HUES48 (cell line): Measurements from ENCODE around the gene GABPB2.
A peak's percentile ranks its signal among the peaks of the same experiment; 100 is the strongest.

Source experiments
- H3K27ac ChIP-seq: one replicate; pipeline ENCODE4 v1.7.0; 2013; ENCODE audit warnings: low read depth, low read length, inconsistent platforms
- H3K27me3 ChIP-seq: 2 replicates; pipeline ENCODE4 v1.6.1; 2013; ENCODE audit warnings: mild to moderate bottlenecking, low read length; ENCODE audit not compliant: control insufficient read depth, insufficient read depth
- H3K36me3 ChIP-seq: 2 replicates; pipeline ENCODE4 v1.6.1; 2013; ENCODE audit warnings: low read length; ENCODE audit not compliant: control insufficient read depth, insufficient read depth
- H3K4me1 ChIP-seq: 2 replicates; pipeline ENCODE4 v1.6.1; 2013; ENCODE audit warnings: mild to moderate bottlenecking, low read length; ENCODE audit not compliant: control insufficient read depth, insufficient read depth
- H3K4me3 ChIP-seq: 2 replicates; pipeline ENCODE4 v1.5.1; 2013; ENCODE audit warnings: mild to moderate bottlenecking, low read depth, low read length
- H3K9ac ChIP-seq: 2 replicates; pipeline ENCODE4 v1.6.1; 2013; ENCODE audit warnings: mild to moderate bottlenecking, low read depth, low read length, moderate library complexity
- H3K9me3 ChIP-seq: 2 replicates; pipeline ENCODE4 v1.6.1; 2013; ENCODE audit warnings: low read length; ENCODE audit not compliant: control insufficient read depth, insufficient read depth

Gene GABPB2

DNA sequence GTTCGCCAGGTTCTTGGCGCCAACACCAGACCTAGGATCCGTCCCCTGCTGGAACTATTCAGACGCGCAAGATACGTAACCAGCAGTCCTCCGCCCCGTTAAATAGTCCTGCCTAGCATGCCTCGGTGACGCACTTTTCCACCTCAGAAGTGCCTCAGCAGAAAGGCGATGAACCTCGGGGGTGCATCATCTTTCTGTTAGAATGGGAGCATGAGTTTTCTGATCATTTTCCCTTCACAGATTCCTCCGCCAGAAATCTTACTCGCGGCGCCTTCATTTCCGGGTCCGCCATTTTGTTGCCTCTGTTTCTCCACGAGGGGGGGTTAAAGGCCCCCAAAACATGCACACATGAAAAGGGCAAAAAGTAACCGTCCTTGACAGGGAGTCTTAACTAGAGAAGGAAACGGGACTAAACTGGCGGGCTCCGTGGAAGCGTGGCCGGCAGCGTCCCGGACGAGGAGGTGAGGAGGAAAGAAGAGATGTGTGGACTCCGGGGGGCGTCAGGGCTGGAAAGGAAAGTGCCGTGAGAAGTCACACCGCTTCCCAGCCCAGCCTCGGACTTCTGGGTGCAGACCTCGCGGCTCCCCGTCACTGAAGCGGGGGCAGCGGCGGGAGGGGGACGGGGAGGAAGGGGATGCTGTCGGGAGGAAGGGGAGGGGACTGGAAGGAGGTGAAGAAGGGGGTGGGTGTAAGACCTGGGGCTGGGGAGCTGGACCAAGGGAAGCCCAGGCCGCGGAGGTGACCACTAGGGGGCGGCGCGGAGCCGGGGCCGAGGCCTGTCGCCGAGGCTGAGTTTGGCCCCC is at the start of gene GABPB2:
TSS of gene GABPB2 (plus strand) at position 288 of the 803 bp plus-strand sequence. CDS start 17,429 bp downstream, outside the sequence.
- Histone ChIP-seq H3K9ac (peak within 1 kb of the TSS; percentile 97), H3K4me1 (no peaks in the 10 kb centered on the region), H3K36me3 (peaks cover 23% of the 10 kb centered on the region), H3K9me3 (no peaks in the 10 kb centered on the region), H3K27me3 (no peaks in the 10 kb centered on the region), H3K27ac (peak within 1 kb of the TSS; percentile 100), H3K4me3 (peak within 1 kb of the TSS; percentile 83)

- H3K4me1 ChIP-seq = no peaks in the 10 kb centered on the region
- no peak overlapping the region for H3K4me3 ChIP-seq
- H3K36me3 ChIP-seq = peaks cover 31% of the 10 kb centered on the region
- H3K27me3 ChIP-seq = no peaks in the 10 kb centered on the region
- H3K9me3 ChIP-seq = no peaks in the 10 kb centered on the region
- no peak overlapping the region for H3K9ac ChIP-seq
- no peak overlapping the region for H3K27ac ChIP-seq
These were observed 45.9 kb upstream of the GABPB2 start for GRCh38 chr1:151024540-151025146.

DNA sequence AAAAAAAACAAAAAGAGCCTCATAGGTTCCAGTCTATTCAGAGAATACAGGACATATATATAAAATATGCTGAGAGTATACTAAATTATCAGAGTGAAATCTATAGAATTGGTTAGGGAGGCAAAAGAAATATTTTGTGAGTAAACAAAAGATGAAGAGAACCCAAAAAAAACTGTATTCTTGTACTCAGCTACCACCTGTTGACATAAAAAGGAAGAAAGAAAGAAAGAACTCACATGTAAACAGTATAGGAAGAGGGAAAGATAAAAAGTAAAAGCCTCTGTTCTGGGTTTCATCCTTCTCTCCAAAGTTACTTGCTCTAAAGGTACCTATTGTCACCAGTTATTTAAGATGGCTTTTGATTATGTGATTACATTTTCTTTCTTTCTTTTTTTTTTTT is 44.1 kb upstream of the GABPB2 start:
- H3K36me3 ChIP-seq = peaks cover 43% of the 10 kb centered on the region
- no peak overlapping the region for H3K4me3 ChIP-seq
- H3K9ac ChIP-seq = no peak overlapping the region
- no peaks in the 10 kb centered on the region for H3K9me3 ChIP-seq
- H3K27ac ChIP-seq = no peak overlapping the region
- H3K27me3 ChIP-seq = no peaks in the 10 kb centered on the region
- H3K4me1 ChIP-seq = no peaks in the 10 kb centered on the region

GRCh38 chr1:151032164-151032563 is 38.4 kb upstream of the GABPB2 start:
- H3K27ac ChIP-seq = no peak overlapping the region
- H3K4me1 ChIP-seq = peaks cover 7% of the 10 kb centered on the region
- H3K27me3 ChIP-seq = no peaks in the 10 kb centered on the region
- H3K4me3 ChIP-seq = no peak overlapping the region
- peaks cover 44% of the 10 kb centered on the region for H3K36me3 ChIP-seq
- H3K9me3 ChIP-seq = no peaks in the 10 kb centered on the region
- no peak overlapping the region for H3K9ac ChIP-seq

DNA sequence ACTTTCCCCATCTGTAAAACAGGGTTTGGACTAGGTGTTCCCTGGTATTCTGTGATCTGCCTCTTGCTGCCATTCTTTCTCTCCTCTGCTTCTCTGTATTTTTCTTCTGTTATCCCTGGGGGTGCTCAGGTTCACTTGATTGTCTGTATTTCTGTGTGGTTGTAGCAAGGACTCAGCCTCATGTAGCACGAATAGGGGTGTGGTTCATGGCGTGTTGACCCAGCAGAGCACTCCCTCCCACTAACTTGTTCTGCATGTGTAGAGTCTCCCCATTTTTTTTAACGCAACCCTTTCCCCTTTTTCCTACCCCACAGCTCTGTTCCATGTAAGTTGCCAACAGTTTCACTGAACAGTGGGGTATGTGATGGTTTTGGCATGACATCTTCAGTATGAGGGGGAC is 35.4 kb upstream of the GABPB2 start:
- no peak overlapping the region for H3K9ac ChIP-seq
- peaks cover 26% of the 10 kb centered on the region for H3K36me3 ChIP-seq
- H3K27me3 ChIP-seq = no peaks in the 10 kb centered on the region
- no peak overlapping the region for H3K27ac ChIP-seq
- peaks cover 7% of the 10 kb centered on the region for H3K4me1 ChIP-seq
- H3K9me3 ChIP-seq = no peaks in the 10 kb centered on the region
- H3K4me3 ChIP-seq = no peak overlapping the region

- Histone ChIP-seq H3K9me3 (no peaks in the 10 kb centered on the region), H3K27ac (peak within 1 kb of the TSS; percentile 39), H3K4me3 (peak within 1 kb of the TSS; percentile 30; the same call in 1 of the 2 replicates), H3K9ac (no peak within 1 kb of the TSS), H3K4me1 (peaks cover 7% of the 10 kb centered on the region), H3K36me3 (peaks cover 17% of the 10 kb centered on the region), H3K27me3 (no peaks in the 10 kb centered on the region)
These were observed 34.2 kb upstream of the GABPB2 start, which contains the start of gene BNIPL for GRCh38 chr1:151036356-151036755. Gene BNIPL (plus strand): TSS chr1:151036586. CDS start chr1:151036726, 140 bp downstream.

DNA sequence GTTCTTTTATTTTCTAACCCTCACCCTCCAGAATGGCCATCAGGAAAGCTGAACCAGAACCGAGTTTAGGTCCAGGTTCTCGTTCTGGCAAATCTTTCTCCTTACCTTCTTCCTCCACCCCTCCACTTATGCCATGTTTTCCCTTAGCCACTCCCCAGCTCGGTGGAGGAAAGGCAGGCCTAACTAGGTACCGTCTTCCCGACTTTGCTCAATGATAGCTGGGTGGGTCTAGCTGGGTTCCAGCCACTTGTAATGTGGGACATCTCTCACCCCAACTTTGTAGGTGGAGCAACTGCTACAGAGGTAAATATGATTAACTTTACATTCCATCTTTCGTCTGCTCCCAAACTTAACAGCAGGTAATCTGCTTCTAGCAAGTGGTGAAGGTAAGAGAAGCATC is 33.5 kb upstream of the GABPB2 start:
- no peaks in the 10 kb centered on the region for H3K9me3 ChIP-seq
- H3K27me3 ChIP-seq = no peaks in the 10 kb centered on the region

DNA sequence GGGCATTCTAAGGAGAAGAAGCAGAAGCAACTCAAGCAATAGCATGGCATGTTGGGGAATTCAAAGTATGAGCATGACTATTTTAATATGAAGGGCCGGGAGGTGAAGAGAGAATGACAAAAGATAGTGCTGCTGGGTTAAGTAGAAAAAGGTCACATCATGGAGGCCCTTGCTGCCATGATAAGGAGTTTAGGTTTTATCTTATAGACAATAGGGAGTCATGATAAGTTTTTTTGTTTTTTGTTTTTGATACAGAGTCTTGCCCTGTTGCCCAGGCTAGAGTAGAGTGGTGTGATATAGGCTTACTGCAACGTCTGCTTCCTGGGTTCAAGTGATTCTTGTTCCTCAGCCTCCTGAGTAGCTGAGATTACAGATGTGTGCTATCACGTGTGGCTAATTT is 31.0 kb upstream of the GABPB2 start:
- no peak overlapping the region for H3K4me3 ChIP-seq
- no peak overlapping the region for H3K27ac ChIP-seq

More for the DNA sequence above, 33.5 kb upstream of the GABPB2 start:
- H3K27ac ChIP-seq = peak overlapping the region; percentile 39
- peaks cover 12% of the 10 kb centered on the region for H3K36me3 ChIP-seq
- H3K9ac ChIP-seq = no peak overlapping the region
- peaks cover 7% of the 10 kb centered on the region for H3K4me1 ChIP-seq
- H3K4me3 ChIP-seq = no peak overlapping the region

DNA sequence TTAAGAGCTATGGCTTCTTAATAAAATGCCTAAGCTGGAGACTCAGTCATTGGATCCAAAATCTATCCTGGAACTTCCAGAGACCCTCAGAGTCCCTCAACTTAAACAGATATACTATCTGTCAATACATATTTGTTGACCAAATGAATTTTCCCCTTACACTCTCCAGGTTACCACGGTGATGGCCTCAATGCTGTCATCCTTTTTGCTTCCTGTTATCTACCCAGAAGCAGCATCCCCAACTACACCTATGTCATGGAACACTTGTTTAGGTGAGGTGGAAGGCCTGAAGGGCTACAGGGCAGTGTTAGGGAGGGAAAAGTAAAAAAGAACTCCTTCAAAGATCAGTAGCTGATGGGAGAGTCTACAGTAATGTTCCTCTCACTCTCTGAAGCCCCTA is 27.4 kb upstream of the GABPB2 start:
- Histone ChIP-seq H3K9ac (no peak overlapping the region), H3K4me1 (no peaks in the 10 kb centered on the region; the same call in 1 of the 2 replicates), H3K27me3 (no peaks in the 10 kb centered on the region), H3K36me3 (no peaks in the 10 kb centered on the region), H3K27ac (no peak overlapping the region), H3K4me3 (no peak overlapping the region), H3K9me3 (no peaks in the 10 kb centered on the region)

More for the DNA sequence above, 31.0 kb upstream of the GABPB2 start:
- H3K4me1 ChIP-seq = peaks cover 7% of the 10 kb centered on the region
- H3K36me3 ChIP-seq = peaks cover 2% of the 10 kb centered on the region
- H3K27me3 ChIP-seq = no peaks in the 10 kb centered on the region
- H3K9me3 ChIP-seq = no peaks in the 10 kb centered on the region
- H3K9ac ChIP-seq = no peak overlapping the region

GRCh38 chr1:151047591-151047924 is 23.0 kb upstream of the GABPB2 start, which contains the start of gene C1orf56:
Gene C1orf56 (plus strand): TSS chr1:151047751. CDS start chr1:151047848, 97 bp downstream.
- no peaks in the 10 kb centered on the region for H3K27me3 ChIP-seq
- peak within 1 kb of the TSS; percentile 86 for H3K4me3 ChIP-seq
- peaks cover 25% of the 10 kb centered on the region for H3K36me3 ChIP-seq
- H3K4me1 ChIP-seq = no peaks in the 10 kb centered on the region; the same call in 1 of the 2 replicates
- H3K27ac ChIP-seq = peak within 1 kb of the TSS; percentile 87
- H3K9ac ChIP-seq = peak within 1 kb of the TSS; percentile 92
- no peaks in the 10 kb centered on the region for H3K9me3 ChIP-seq
